ENCODE measurements around the gene OR5A1.
A peak's percentile ranks its signal among the peaks of the same experiment; 100 is the strongest.
"Not testable (repeated sequence)": the region's sequence is repeated elsewhere in the genome, so short reads cannot be mapped to it uniquely, and the experiment has no call there.

Gene OR5A1

GRCh38 chr11:59436169-59436568 is at the start of gene OR5A1:
Gene OR5A1, plus strand, starts transcription at chr11:59436469. Its CDS starts 6,700 bp downstream, at chr11:59443169.
- no peak for DNase-seq

GRCh38 chr11:59394186-59394585 is 42.1 kb upstream of the OR5A1 start:
- DNase-seq = no peak

GRCh38 chr11:59400461-59401261 is 35.6 kb upstream of the OR5A1 start:
- no peak for DNase-seq

GRCh38 chr11:59401262-59401552 is 35.1 kb upstream of the OR5A1 start:
- no peak for DNase-seq

GRCh38 chr11:59403546-59403945 is 32.7 kb upstream of the OR5A1 start:
- no peak for DNase-seq

GRCh38 chr11:59413646-59414045 is 22.6 kb upstream of the OR5A1 start:
- DNase-seq = no peak

- no peak for DNase-seq
Observed at GRCh38 chr11:59415111-59415510, 21.2 kb upstream of the OR5A1 start.

- no peak for DNase-seq
Observed at GRCh38 chr11:59416613-59417012, 19.7 kb upstream of the OR5A1 start.

GRCh38 chr11:59417023-59417422 is 19.2 kb upstream of the OR5A1 start:
- no peak for DNase-seq

GRCh38 chr11:59418156-59418555 is 18.1 kb upstream of the OR5A1 start:
- no peak for DNase-seq

GRCh38 chr11:59423835-59424234 is 12.4 kb upstream of the OR5A1 start:
- no peak for DNase-seq

GRCh38 chr11:59425131-59425530 is 11.1 kb upstream of the OR5A1 start:
- DNase-seq = no peak

- DNase-seq = peak; percentile 77
Observed at GRCh38 chr11:59426361-59427067, 9.8 kb upstream of the OR5A1 start, which contains the start of gene OR5A2. Gene OR5A2, minus strand, starts transcription at chr11:59426413. Its CDS starts 3,460 bp downstream, at chr11:59422953.

- no peak for DNase-seq
Observed at GRCh38 chr11:59427068-59427382, 9.2 kb upstream of the OR5A1 start.

GRCh38 chr11:59429924-59430516 is 6.2 kb upstream of the OR5A1 start:
- DNase-seq = peak; percentile 50

GRCh38 chr11:59437770-59438169 is 1.5 kb downstream of the OR5A1 start:
- no peak for DNase-seq

- DNase-seq = not testable (repeated sequence)
Observed at GRCh38 chr11:59445624-59446023, 9.4 kb downstream of the OR5A1 start.

- no peak for DNase-seq
Observed at GRCh38 chr11:59448484-59448883, 12.2 kb downstream of the OR5A1 start.

GRCh38 chr11:59456661-59457060 is 20.4 kb downstream of the OR5A1 start, which contains the start of gene OR4D6:
Gene OR4D6, plus strand, starts transcription at chr11:59456961. Its CDS starts 0 bp downstream, at chr11:59456961.
- no peak for DNase-seq

- DNase-seq = no peak
Observed at GRCh38 chr11:59459916-59460315, 23.6 kb downstream of the OR5A1 start.

GRCh38 chr11:59463190-59463641 is 26.9 kb downstream of the OR5A1 start:
- DNase-seq = no peak

- no peak for DNase-seq
Observed at GRCh38 chr11:59473015-59473414, 36.7 kb downstream of the OR5A1 start, which contains the start of gene OR4D10. Gene OR4D10, plus strand, starts transcription at chr11:59473315. Its CDS starts 4,115 bp downstream, at chr11:59477430.

GRCh38 chr11:59475176-59475575 is 38.9 kb downstream of the OR5A1 start:
- no peak for DNase-seq

GRCh38 chr11:59479906-59480305 is 43.6 kb downstream of the OR5A1 start:
- no peak for DNase-seq

Measured in retina (tissue), 1 donor.